Mammary epithelial cell (primary cell): ENCODE data around the gene TMEM271.

Experiments used
- CTCF ChIP-seq, 2 donors: IDR thresholded peaks in 1 of 2; conservative IDR thresholded peaks in 1 of 2; 2 replicates each; pipeline ENCODE4 v1.5.1; 2011 to 2012; ENCODE audit warnings: inconsistent platforms in 2 of 2, low read length in 2 of 2, mild to moderate bottlenecking in 2 of 2, control low read depth in 1 of 2, low read depth in 1 of 2; ENCODE audit not compliant: insufficient read depth in 1 of 2; ENCODE audit errors: extremely low read depth in 1 of 2
- EZH2 ChIP-seq: IDR thresholded peaks from 2 replicates; pipeline ENCODE4 v1.6.1; 2012; ENCODE audit warnings: low read length, inconsistent platforms, borderline replicate concordance

GRCh38 chr4:526189-526909, 49.7 kb downstream of the TMEM271 start:
- TF ChIP-seq CTCF (conservative IDR thresholded peaks at IDR 0.05 in 1 of 2, IDR thresholded peaks at IDR 0.05 in 1 of 2; ENCODE audit: extremely low read depth in 1 of 2, insufficient read depth in 1 of 2, low read depth in 1 of 2, low read length in 2 of 2) (no peak), EZH2 (no peak)
